H4 (cell line): ENCODE measurements around the gene KANK3. TPM values are rescaled to one million over a fixed set of nuclear protein-coding genes. Genes with fewer than 3 reads are reported as not detected.
"Not testable (repeated sequence)": the region's sequence is repeated elsewhere in the genome, so short reads cannot be mapped to it uniquely, and the experiment has no call there.

ENCODE experiments used
- DNase-seq: peaks from one replicate; pipeline ENCODE4 v3.0.0-alpha.2; 2015; ENCODE audit warnings: low spot score
- total RNA-seq: library from RNA; depleted of rRNA; stranded (reverse); fragments of >200 nt; shearing (Covaris generic); gene quantifications from 2 replicates; pipeline ENCODE4 v1.2.3, GENCODE V29; 2014; rRNA removed

KANK3 gene
- 0.04 and 0.12 TPM in 2 replicates for total RNA-seq

DNA sequence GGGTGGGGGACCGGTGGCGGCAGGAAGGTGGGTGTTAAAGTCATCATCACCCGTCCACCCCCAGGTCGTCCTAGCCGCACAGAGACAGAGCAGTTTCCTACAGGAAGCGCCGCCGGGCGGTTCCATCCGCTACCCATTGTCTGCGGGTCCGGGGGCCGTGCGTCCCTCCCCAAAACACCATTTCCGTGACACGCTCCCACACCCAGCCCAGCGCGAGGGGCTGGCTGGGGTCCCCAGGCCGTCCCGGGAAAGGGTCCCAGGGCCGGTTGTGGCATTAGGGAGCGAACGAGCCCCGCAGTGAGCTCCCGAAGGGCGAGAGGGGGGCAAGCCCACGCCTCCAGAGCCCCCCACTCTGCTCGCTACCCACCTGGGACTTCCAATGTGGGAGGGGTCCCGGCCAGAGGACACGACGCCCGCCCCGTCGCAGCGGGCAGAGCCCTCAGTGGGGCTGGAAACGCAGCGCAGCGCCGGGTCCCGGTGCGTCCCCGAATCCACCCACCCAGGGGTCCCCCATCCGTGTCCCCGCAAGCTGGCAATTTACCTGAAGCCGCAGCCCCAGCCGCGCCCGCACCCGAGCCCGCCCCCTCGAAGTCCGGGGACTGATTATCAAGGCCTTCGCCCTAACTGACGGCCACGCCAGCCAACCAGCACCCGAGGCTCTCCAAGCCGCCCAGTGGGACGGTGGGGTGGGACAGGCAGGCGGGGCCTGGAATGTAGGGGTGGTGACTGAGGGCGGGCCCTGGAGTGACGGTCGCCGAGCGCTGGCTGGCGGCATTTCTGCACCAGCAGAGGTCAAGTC lies at the start of gene KANK3:
TSS of gene KANK3 (minus strand) at position 579 of the 799 bp plus-strand sequence. CDS start 5,434 bp downstream, outside the sequence.
- DNase-seq = no peak

DNA sequence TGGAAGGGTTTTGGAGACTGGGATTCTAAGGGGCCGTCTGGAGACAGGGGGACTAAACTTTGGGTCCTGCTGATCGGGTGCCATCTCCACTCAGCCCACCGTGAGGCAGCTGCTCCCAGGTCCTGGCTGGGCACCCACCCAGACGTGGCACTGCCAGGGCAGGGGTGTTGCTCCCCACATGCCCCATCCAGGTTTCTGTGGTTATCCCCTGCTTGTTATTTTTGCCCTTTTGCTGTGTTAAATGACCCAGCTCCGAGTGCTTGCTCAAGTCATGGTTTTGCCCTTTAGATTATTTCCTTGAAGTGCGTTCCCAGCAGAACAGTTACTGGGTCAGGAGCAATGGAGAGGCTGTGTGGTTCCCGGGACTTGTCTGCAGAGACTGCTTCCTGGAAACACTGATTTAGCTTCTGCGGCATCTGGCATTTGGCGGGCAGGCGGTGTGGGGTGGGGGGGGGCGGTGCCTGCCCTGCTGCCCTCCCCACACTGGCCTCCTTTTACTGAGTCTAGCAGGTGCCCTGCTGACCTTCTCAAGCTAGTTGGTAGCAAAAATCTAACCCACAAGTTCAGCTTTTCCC lies 49.0 kb upstream of the KANK3 start:
- DNase-seq = no peak

DNA sequence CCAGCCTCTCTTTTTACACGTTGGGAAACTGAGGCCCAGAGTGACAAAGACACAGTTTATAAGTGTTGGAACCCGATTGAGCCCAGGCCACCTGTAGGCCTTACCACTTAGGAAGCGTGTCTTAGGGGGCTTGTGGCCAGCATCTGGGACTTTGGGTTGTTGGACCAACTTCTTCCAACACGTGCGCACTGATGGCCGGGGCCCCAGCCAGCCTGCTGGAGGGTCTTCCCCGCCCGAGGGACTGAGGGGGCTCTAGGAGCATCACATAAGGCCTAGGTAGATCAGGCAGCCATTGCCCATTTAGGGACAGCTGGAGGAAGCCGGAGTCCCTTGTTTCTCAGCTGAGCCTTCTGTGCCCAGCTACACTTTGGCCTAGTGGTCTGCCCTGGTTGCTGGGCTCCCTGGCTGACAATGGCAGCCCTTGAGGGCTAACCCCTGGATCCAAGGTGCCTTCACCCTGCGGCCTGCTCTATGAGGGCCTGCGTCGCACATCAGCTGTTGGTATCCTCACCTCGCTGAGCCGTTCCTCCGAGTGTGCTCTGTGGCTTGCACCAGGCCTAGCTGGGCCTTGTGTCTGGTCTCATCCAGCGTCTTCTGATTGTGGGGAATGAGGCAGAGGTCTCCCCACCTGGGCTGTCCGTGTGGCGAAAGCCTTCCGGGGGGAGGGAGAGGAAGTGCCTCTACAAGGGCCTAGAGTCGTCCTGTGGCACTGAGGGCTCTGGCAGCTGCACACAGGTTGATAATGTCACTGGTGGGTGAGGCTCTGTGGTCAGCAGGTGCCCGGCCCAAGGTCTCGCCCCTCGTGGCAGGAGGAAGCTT lies 48.3 kb upstream of the KANK3 start:
- no peak for DNase-seq

DNA sequence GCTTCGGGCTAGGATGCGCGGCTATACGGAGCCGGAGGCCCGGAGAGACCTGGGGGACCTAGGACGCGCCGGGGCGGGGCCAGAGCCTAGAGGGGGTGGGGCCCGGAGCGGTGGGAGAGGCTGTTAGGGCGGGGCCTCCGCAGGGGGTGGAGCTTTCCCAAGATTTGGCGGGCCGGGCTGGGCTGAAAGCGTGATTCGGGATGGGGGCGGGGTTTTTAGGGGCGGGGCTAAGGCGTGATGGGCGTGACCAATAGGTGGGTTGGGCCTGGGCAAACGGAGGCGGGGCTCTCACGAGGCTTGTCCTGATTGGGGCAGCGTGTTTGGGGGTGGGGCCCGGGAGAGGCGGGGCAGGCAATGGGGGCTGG lies 47.5 kb upstream of the KANK3 start:
- DNase-seq = peak; percentile 74

DNA sequence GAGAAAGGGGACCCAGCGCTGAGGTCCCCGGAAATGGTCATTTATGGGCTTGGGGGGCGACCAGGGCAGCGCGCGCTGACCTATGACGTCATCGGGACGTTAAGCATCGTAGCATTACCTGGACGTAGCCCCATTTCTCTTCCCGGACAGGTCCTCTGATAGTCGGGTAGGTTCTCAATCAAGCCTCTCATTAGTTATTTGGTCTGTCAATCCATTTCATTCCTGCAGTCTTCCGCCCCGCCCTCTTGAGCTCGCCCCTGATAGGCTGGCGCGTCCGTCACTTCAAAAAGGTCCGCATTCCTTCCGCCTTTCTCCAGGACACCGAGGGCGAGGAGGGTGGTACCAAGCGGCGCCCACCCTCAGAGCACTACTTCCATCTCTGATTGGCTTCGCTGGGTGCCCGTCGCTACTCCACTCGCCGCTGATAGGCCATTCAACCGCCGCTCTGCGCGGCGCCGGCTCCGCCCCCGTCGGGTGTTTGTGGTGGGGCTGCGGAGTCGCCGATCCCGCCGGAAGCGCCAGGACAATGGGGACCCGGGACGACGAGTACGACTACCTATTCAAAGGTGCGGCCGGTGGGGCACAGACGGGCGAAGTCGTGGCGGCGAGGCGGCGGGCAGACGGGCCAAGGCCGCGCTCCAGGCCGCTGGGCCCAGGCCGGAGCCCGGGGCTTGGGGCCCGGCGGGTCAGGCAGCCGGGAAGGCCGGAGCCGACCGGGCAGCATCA lies 47.0 kb upstream of the KANK3 start, which contains the start of gene RAB11B:
TSS of gene RAB11B (plus strand) at position 470 of the 726 bp plus-strand sequence. CDS start at position 527, 57 bp downstream.
- DNase-seq = peak; percentile 100

DNA sequence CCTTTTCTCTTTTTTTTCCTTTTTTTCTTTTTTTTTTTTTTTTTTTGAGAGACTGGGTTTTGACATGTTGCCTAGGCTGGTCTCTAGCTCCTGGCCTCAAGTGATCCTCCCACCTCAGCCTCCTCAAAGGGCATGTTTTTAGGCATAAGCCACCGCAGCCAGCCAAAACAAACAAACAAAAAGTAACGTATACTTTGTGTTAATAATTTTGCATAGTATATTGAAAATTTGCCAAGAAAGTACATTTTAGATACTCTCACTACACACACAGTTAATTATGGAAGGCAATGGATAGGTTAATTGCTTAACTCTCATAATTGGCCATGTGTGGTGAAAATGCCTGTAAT lies 45.5 kb upstream of the KANK3 start:
- no peak for DNase-seq

DNA sequence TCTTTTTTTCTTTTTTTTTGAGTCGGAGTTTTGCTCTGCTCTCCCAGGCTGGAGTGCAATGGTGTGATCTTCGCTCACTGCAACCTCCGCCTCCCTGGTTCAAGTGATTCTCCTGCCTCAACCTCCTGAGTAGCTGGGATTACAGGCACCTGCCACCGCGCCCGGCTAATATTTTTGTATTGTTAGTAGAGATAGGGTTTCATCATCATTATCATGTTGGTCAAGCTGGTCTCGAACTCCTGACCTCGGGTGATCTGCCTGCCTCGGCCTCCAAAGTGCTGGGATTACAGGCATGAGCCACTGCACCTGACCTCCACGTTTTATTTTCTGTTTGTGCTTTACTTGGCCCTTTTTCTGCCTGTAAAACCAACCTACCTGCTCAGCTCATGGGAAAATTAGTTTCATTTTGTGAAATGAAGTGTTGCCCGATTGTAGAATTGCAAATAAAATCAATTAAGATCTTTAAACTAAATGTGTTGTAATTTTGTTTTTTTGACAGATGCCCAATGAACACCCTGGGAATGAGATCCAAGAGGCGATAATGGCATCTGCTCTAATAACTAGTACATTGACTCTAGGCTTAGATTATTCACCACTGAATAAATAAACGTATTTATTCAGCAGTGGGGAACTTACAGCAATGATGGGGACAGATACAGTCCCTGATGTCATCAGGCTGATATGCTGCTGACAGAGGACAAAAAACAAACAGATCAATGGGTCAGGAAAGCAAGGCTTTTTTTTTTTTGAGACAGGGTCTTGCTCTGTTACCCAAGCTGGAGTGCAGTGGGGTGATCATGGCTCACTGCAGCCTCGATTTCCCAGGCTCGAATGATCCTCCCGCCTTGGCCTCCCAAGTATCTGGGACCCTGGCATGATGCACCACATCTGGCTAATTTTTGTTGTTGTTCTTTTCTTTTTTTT lies 44.9 kb upstream of the KANK3 start:
- DNase-seq = no peak

DNA sequence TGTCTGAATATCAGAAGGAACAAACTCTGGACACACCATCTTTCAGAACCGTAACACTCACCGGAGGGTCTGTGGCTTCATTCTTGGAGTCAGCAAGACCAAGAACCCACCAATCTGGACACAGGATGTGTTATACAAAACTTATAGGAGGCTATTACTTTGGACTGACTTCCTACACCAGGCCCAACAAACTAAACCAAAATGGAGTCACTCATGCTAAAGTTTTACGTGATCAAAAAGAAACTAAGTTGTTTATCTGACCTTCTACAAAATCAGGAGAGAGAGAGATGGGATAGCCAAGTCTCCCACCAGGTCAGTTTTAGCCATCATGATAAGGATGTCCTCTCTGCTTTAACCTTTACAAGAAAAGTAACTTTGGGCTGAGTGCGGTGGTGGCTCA lies 43.9 kb upstream of the KANK3 start:
- DNase-seq = no peak

DNA sequence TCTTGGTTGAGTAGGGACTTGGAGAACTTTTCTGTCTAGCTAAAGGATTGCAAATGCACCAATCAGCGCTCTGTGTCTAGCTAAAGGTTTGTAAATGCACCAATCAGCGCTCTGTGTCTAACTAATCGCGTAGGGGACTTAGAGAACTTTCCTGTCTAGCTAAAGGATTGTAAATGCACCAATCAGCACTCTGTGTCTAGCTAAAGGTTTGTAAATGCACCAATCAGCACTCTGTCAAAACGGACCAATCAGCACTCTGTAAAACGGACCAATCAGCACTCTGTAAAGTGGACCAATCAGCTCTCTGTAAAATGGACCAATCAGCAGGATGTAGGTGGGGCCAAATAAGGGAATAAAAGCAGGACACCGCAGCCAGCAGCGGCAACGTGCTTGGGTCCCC lies 43.4 kb upstream of the KANK3 start:
- DNase-seq = not testable (repeated sequence)

DNA sequence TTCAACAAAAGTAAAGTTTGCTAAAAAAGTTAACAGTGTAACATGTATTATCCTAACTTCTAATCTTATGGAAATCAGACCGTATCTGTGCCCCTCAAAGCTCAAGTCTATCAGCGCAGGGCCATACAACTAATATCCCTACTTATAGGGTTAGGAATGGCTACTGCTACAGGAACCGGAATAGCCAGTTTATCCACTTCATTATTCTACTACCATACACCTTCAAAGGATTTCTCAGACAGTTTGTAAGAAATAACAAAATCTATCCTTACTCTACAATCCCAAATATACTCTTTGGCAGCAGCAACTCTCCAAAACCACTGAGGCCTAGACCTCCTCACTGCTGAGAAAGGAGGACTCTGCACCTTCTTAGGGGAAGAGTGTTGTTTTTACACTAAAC lies 42.5 kb upstream of the KANK3 start:
- DNase-seq = not testable (repeated sequence)

DNA sequence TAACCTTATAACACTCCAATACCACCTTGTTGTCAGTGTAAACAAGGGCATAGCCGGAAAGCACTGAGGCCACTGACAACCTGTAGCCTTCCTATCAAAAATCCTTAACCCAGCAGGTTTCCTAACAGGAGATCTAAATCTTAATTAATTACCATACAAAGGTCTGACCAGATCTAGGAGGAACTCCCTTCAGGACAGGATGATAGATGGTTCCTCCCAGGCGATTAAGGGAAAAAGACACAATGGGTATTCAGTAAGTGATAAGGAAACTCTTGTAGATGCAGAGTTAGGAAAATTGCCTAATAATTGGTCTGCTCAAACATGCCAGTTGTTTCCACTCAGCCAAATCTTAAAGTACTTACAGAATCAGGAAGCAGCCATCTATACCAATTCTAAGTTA lies 42.0 kb upstream of the KANK3 start:
- DNase-seq = not testable (repeated sequence)

DNA sequence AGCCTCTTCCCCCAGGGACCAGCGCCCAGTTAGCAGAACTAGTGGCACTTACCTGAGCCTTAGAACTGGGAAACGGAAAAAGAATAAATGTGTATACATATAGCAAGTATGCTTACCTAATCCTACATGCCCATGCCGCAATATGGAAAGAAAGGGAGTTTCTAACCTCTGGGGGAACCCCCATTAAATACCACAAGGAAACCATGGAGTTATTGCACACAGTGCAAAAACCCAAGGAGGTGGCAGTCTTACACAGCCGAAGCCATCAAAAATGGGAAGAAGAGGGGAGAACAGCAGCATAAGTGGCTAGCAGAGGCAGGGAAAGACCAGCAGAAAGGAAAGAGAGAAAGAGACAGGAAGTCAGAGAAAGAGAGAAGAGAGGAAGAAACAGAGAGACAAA lies 41.5 kb upstream of the KANK3 start:
- not testable (repeated sequence) for DNase-seq

DNA sequence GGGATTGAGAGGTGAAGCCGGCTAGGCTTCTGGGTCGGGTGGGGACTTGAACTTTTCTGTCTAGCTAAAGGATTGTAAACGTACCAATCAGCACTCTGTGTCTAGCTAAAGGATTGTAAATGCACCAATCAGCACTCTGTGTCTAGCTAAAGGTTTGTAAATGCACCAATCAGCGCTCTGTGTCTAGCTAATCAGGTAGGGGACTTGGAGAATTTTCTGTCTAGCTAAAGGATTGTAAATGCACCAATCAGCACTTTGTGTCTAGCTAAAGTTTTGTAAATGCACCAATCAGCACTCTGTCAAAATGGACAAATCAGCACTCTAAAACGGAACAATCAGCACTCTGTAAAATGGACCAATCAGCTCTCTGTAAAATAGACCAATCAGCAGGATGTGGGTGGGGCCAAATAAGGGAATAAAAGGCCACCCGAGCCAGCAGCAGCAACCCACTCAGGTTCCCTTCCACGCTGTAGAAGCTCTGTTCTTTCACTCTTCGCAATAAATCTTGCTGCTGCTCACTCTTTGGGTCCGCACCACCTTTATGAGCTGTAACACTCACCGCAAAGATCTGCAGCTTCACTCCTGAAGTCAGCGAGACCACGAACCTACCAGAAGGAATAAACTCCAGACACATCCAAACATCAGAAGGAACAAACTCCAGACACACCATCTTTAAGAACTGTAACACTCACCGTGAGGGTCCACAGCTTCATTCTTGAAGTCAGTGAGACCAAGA lies 36.3 kb upstream of the KANK3 start:
- not testable (repeated sequence) for DNase-seq

DNA sequence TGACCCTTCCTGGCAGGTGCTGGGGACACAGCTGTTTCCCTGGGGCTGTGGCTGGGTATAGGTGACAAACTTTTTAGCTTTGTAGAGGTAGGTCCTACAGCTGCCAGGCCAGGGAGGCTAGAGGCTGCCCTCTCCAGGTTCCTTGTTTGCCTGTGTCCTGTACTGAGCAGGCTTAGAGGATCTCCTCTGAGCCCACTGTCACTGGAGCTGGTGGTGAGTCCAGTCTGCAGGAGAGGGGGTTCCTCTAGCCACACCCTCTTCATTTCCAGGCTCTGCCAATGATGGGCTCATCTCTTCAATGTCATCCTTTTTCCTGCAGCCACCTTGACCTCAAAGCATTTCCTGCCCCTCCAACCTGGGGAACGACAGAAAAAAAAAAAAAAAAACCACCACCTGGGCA lies 34.5 kb upstream of the KANK3 start:
- no peak for DNase-seq

DNA sequence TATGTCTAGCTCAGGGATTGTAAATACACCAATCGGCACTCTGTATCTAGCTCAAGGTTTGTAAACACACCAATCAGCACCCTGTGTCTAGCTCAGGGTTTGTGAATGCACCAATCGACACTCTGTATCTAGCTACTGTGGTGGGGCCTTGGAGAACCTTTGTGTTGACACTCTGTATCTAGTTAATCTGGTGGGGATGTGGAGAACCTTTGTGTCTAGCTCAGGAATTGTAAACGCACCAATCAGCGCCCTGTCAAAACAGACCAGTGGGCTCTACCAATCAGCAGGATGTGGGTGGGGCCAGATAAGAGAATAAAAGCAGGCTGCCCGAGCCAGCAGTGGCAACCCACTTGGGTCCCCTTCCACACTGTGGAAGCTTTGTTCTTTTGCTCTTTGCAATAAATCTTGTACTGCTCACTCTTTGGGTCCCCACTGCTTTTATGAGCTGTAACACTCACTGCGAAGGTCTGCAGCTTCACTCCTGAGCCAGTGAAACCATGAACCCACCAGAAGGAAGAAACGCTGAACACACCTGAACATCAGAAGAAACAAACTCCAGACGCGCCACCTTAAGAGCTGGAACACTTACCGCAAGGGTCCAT lies 33.4 kb upstream of the KANK3 start:
- not testable (repeated sequence) for DNase-seq

DNA sequence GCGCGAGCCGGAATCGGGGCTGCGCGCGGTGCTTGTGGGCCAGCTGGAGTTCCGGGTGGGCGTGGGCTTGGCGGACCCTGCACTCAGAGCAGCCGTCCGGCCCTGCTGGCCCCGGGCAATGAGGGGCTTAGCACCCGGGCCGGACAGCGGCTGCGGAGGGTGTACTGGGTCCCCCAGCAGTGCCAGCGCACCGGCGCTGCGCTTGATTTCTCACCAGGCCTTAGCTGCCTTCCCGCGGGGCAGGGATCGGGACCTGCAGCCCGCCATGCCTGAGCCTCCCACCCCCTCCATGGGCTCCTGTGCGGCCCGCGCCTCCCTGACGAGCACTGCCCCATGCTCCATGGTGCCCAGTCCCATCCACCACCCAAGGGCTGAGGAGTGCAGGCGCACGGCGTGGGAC lies 32.7 kb upstream of the KANK3 start:
- DNase-seq = not testable (repeated sequence)

DNA sequence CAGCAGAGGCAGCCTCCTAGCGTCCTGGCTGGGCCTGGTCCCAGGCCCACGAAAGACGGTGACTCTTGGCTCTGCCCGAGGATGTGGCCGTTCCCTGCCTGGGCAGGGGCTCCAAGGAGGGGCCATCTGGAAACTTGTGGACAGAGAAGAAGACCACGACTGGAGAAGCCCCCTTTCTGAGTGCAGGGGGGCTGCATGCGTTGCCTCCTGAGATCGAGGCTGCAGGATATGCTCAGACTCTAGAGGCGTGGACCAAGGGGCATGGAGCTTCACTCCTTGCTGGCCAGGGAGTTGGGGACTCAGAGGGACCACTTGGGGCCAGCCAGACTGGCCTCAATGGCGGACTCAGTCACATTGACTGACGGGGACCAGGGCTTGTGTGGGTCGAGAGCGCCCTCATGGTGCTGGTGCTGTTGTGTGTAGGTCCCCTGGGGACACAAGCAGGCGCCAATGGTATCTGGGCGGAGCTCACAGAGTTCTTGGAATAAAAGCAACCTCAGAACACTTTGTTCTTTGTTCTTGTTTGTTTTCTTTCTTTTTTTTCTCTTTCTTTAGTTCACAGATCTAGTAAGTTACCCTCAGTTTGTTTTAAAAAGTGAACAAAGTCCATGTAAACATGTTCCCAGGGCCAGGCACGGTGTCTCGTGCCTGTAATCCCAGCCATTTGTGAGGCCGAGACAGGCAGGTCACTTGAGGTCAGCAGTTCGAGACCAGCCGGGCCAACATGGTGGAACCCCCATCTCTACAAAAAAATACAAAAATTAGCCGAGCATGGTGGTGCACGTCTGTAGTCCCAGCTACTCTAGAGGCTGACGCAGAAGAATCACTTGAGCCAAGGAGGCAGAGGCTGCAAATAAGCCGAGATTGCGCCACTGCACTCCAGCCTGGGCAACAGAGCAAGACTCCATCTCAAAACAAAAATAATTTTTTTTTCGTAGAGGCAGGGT lies 31.1 kb upstream of the KANK3 start:
- peak; percentile 40 for DNase-seq

DNA sequence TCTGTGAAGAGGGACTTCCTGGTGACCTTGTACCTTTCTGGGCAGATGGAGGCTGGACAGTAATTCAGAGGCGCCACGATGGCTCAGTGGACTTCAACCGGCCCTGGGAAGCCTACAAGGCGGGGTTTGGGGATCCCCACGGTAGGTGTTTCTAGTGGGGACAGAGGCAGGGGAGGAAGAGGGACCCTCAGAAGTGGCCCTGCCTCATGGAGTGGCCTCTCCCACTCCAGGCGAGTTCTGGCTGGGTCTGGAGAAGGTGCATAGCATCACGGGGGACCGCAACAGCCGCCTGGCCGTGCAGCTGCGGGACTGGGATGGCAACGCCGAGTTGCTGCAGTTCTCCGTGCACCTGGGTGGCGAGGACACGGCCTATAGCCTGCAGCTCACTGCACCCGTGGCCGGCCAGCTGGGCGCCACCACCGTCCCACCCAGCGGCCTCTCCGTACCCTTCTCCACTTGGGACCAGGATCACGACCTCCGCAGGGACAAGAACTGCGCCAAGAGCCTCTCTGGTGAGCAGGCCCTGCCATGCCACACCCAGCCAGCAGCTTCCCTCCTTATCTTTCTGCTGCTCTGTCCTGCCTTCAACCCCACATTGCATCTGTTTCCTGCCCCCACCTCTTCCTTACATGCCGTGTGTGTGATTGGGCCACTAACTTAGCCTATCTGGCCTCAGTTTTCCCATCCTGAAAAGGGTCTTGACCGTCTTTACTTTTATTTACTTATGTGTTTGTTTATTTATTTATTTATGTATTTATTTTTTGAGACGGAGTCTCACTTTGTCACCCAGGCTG lies 28.1 kb upstream of the KANK3 start:
- no peak for DNase-seq
